SK-N-MC (cell line): ENCODE data around the gene FHIT.

Experiments used
- EZH2 ChIP-seq: fragments of 200-600 bp; sonication (generic); IDR thresholded peaks from one replicate; pipeline ENCODE4 v1.6.1; 2017; ENCODE audit warnings: antibody characterized with exemption
- FOXP2 ChIP-seq: optimal IDR thresholded peaks from 2 replicates; pipeline ENCODE3; 2011; ENCODE audit warnings: mild to moderate bottlenecking, moderate library complexity; ENCODE audit not compliant: insufficient read depth; ENCODE audit errors: extremely low read length, control extremely low read depth
- POLR2AphosphoS5 ChIP-seq: IDR thresholded peaks from 2 replicates; pipeline ENCODE4 v1.6.1; 2012; ENCODE audit warnings: mild to moderate bottlenecking, low read depth, low read length, borderline replicate concordance

GRCh38 chr3:61077551-61077950 lies 173.7 kb downstream of the FHIT start:
- TF ChIP-seq EZH2 (no peak), POLR2AphosphoS5 (no peak), FOXP2 (no peak)
